Peyer's patch (tissue), 4 donors: Measurements from ENCODE around the gene DIS3L2. TPM values are rescaled to one million over a fixed set of nuclear protein-coding genes. Genes with fewer than 3 reads are reported as not detected.
"Not testable (repeated sequence)": the region's sequence is repeated elsewhere in the genome, so short reads cannot be mapped to it uniquely, and the experiment has no call there.

ENCODE experiments used
- DNase-seq, 3 donors: peaks; one replicate each; pipeline ENCODE4 v3.0.0-alpha.2; 2017 to 2019
- H3K27ac ChIP-seq, 4 donors: fragments of 200-600 bp; sonication (generic); one replicate each; pipeline ENCODE4 v1.5.1; 2016 to 2019
- H3K27me3 ChIP-seq, 2 donors: fragments of 200-600 bp; sonication (generic); one replicate each; pipeline ENCODE4 v1.5.1; 2019
- H3K36me3 ChIP-seq, 3 donors: fragments of 200-600 bp; sonication (generic); one replicate each; pipeline ENCODE4 v1.5.1; 2016 to 2019
- H3K4me1 ChIP-seq, 4 donors: fragments of 200-600 bp; sonication (generic); one replicate each; pipeline ENCODE4 v1.5.1; 2016 to 2019
- H3K4me3 ChIP-seq, 4 donors: fragments of 200-600 bp; sonication (generic); 1 replicate in 3 of 4; 2 replicates in 1 of 4; pipeline ENCODE4 v1.5.1; 2016 to 2019; ENCODE audit warnings: mild to moderate bottlenecking in 1 of 4
- H3K9me3 ChIP-seq, 4 donors: fragments of 200-600 bp; sonication (generic); one replicate each; pipeline ENCODE4 v1.5.1; 2016 to 2019; ENCODE audit warnings: mild to moderate bottlenecking in 1 of 4
- CTCF ChIP-seq, 6 experiments: fragments of 450-650 bp in 4 of 6; fragments of 200-600 bp in 2 of 6; sonication (generic) in 1 of 6; IDR thresholded peaks; one replicate each; pipeline ENCODE4 v1.5.1; 2017 to 2019; ENCODE audit warnings: antibody characterized with exemption in 6 of 6, mild to moderate bottlenecking in 3 of 6, moderate library complexity in 1 of 6
- POLR2A ChIP-seq, 2 donors: fragments of 450-650 bp; IDR thresholded peaks; one replicate each; pipeline ENCODE4 v1.5.1; 2017; ENCODE audit warnings: antibody characterized with exemption in 2 of 2, mild to moderate bottlenecking in 2 of 2, moderate library complexity in 2 of 2
- total RNA-seq, 4 donors: library from RNA; depleted of rRNA; stranded (reverse); fragments of >200 nt; gene quantifications; one replicate each; pipeline ENCODE4 v1.1.0, GENCODE V29; 2016

Gene DIS3L2
- total RNA-seq, 4 donors from 2014 or later, result 26.4 to 147 (median 58.3) TPM

- TF ChIP-seq CTCF (IDR thresholded peaks at IDR 0.05), result peak in 5 of 6 experiments; percentile 14 to 42 (median 32)
- not testable (repeated sequence) for H3K4me1 ChIP-seq, H3K27ac ChIP-seq, H3K27me3 ChIP-seq, H3K4me3 ChIP-seq, H3K9me3 ChIP-seq, H3K36me3 ChIP-seq
- DNase-seq, result peak in 2 of 3 donors; percentile 29 to 38
Measured at GRCh38 chr2:232335206-232335858, 373.8 kb downstream of the DIS3L2 start.

GRCh38 chr2:232335859-232336215 is 374.3 kb downstream of the DIS3L2 start:
- Histone ChIP-seq H3K9me3 (no peaks in the 10 kb centered on the region), H3K4me3 (no peak overlapping the region), H3K36me3 (peaks cover 0 to 5% (median 0%) of the 10 kb centered on the region in 3 donors), H3K4me1 (no peaks in the 10 kb centered on the region), H3K27ac (no peak overlapping the region), H3K27me3 (no peaks in the 10 kb centered on the region)
- TF ChIP-seq CTCF (IDR thresholded peaks at IDR 0.05), result no peak
- no peak for TF ChIP-seq POLR2A (IDR thresholded peaks at IDR 0.05)
- peak in 2 of 3 donors; percentile 37 to 40 for DNase-seq

DNA sequence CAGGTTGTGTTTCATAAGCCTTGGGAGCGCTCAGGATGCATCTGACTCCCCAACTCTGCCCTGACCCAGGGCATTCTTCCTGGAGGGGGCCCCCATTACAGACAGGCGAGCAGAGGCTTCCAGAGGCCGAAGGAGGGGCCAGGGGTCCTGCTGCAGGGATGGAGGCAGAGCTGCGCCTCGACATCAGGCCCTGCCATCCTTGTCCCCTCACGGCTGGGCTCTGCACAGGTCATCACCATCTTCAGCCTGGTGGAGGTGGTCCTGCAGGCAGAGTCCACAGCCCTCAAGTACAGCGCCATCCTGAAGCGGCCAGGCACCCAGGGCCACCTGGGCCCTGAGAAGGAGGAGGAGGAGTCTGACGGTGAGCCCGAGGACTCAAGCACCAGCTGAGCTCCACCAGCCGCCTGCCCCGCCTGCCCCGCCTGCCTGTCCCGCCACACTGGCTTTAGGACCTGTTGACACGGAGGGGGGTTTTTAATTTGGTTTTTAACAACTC is 374.8 kb downstream of the DIS3L2 start:
- Histone ChIP-seq H3K27ac (no peak overlapping the region), H3K27me3 (no peaks in the 10 kb centered on the region), H3K4me1 (no peaks in the 10 kb centered on the region), H3K36me3 (peaks cover 0 to 5% (median 0%) of the 10 kb centered on the region in 3 donors), H3K4me3 (no peak overlapping the region), H3K9me3 (no peaks in the 10 kb centered on the region)
- peak in 2 of 3 donors; percentile 38 to 44 for DNase-seq
- TF ChIP-seq POLR2A (IDR thresholded peaks at IDR 0.05) (no peak), CTCF (IDR thresholded peaks at IDR 0.05) (no peak)

- H3K27me3 ChIP-seq, result no peaks in the 10 kb centered on the region
- no peaks in the 10 kb centered on the region for H3K4me1 ChIP-seq
- H3K27ac ChIP-seq, result no peak overlapping the region
- H3K4me3 ChIP-seq, result no peak overlapping the region
- H3K9me3 ChIP-seq, result no peaks in the 10 kb centered on the region
- H3K36me3 ChIP-seq, result peaks cover 0 to 5% (median 0%) of the 10 kb centered on the region in 3 donors
- peak in 2 of 3 donors; percentile 29 to 39 for DNase-seq
- no peak for TF ChIP-seq CTCF (IDR thresholded peaks at IDR 0.05)
Measured at GRCh38 chr2:232336981-232337720, 375.6 kb downstream of the DIS3L2 start.

- not testable (repeated sequence) for H3K4me1 ChIP-seq, H3K36me3 ChIP-seq, H3K27me3 ChIP-seq, H3K4me3 ChIP-seq, H3K27ac ChIP-seq, H3K9me3 ChIP-seq
- peak in 1 of 3 donors; percentile 15 for DNase-seq
Measured at GRCh38 chr2:232338094-232338758, 376.7 kb downstream of the DIS3L2 start.

- DNase-seq, result no peak
- no peak for TF ChIP-seq POLR2A (IDR thresholded peaks at IDR 0.05)
- TF ChIP-seq CTCF (IDR thresholded peaks at IDR 0.05), result no peak
- no peak overlapping the region for H3K27ac ChIP-seq
- H3K4me3 ChIP-seq, result no peak overlapping the region
- no peaks in the 10 kb centered on the region for H3K9me3 ChIP-seq
- H3K4me1 ChIP-seq, result no peaks in the 10 kb centered on the region
- peaks cover 0 to 5% (median 0%) of the 10 kb centered on the region in 3 donors for H3K36me3 ChIP-seq
- H3K27me3 ChIP-seq, result no peaks in the 10 kb centered on the region
Measured at GRCh38 chr2:232338759-232339106, 377.2 kb downstream of the DIS3L2 start.
